PFSK-1 (cell line): ENCODE measurements around the gene GNB1L.

ENCODE experiments used
- POLR2AphosphoS5 ChIP-seq: IDR thresholded peaks from 2 replicates; pipeline ENCODE4 v1.6.1; 2012; ENCODE audit warnings: low read depth, mild to moderate bottlenecking, control low read depth, low read length, moderate library complexity
- TAF1 ChIP-seq: IDR thresholded peaks from 2 replicates; pipeline ENCODE4 v1.6.1; 2012; ENCODE audit warnings: low read length, control low read depth, borderline replicate concordance; ENCODE audit not compliant: insufficient read depth
- TF ChIP-seq, protein P1 (sequence below), 2 experiments: IDR thresholded peaks; 2 replicates each; pipeline versions ENCODE4 v1.6.1 to v1.8.0; 2011 to 2012; ENCODE audit warnings: low read depth in 2 of 2, low read length in 2 of 2, control low read depth in 1 of 2, inconsistent platforms in 1 of 2, mild to moderate bottlenecking in 1 of 2, moderate library complexity in 1 of 2; ENCODE audit not compliant: insufficient read depth in 1 of 2

GRCh38 chr22:19827341-19828034 lies 27.2 kb downstream of the GNB1L start:
- TF ChIP-seq POLR2AphosphoS5 (no peak), TAF1 (no peak)
- TF ChIP-seq, protein P1, sequence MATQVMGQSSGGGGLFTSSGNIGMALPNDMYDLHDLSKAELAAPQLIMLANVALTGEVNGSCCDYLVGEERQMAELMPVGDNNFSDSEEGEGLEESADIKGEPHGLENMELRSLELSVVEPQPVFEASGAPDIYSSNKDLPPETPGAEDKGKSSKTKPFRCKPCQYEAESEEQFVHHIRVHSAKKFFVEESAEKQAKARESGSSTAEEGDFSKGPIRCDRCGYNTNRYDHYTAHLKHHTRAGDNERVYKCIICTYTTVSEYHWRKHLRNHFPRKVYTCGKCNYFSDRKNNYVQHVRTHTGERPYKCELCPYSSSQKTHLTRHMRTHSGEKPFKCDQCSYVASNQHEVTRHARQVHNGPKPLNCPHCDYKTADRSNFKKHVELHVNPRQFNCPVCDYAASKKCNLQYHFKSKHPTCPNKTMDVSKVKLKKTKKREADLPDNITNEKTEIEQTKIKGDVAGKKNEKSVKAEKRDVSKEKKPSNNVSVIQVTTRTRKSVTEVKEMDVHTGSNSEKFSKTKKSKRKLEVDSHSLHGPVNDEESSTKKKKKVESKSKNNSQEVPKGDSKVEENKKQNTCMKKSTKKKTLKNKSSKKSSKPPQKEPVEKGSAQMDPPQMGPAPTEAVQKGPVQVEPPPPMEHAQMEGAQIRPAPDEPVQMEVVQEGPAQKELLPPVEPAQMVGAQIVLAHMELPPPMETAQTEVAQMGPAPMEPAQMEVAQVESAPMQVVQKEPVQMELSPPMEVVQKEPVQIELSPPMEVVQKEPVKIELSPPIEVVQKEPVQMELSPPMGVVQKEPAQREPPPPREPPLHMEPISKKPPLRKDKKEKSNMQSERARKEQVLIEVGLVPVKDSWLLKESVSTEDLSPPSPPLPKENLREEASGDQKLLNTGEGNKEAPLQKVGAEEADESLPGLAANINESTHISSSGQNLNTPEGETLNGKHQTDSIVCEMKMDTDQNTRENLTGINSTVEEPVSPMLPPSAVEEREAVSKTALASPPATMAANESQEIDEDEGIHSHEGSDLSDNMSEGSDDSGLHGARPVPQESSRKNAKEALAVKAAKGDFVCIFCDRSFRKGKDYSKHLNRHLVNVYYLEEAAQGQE (IDR thresholded peaks at IDR 0.05; ENCODE audit: insufficient read depth in 1 of 2, low read depth in 2 of 2, low read length in 2 of 2): no peak
